ENCODE data around the gene NMRK2.
"Not testable (repeated sequence)": the region's sequence is repeated elsewhere in the genome, so short reads cannot be mapped to it uniquely, and the experiment has no call there.

Gene NMRK2

DNA sequence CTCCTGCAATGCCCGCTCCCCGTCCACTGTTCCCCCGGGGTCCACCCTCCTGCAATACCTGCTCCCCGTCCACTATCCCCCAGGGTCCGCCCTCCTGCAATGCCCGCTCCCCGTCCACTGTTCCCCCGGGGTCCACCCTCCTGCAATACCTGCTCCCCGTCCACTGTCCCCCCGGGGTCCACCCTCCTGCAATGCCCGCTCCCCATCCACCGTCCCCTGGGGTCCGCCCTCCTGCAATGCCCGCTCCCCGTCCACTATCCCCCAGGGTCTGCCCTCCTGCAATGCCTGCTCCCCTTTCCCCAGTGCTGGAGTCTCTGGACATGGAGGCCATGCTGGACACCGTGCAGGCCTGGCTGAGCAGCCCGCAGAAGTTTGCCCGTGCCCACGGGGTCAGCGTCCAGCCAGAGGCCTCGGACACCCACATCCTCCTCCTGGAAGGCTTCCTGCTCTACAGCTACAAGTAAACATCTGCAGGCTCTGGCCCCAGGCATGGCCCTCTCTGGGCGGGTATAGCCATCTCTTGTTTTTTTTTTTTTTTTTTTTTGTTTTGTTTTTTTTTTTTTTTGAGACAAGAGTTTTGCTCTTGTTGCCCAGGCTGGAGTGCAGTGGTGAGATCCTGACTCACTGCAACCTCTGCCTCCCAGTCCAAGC lies 5.6 kb downstream of the NMRK2 start:
- DNase-seq, result not testable (repeated sequence)

DNA sequence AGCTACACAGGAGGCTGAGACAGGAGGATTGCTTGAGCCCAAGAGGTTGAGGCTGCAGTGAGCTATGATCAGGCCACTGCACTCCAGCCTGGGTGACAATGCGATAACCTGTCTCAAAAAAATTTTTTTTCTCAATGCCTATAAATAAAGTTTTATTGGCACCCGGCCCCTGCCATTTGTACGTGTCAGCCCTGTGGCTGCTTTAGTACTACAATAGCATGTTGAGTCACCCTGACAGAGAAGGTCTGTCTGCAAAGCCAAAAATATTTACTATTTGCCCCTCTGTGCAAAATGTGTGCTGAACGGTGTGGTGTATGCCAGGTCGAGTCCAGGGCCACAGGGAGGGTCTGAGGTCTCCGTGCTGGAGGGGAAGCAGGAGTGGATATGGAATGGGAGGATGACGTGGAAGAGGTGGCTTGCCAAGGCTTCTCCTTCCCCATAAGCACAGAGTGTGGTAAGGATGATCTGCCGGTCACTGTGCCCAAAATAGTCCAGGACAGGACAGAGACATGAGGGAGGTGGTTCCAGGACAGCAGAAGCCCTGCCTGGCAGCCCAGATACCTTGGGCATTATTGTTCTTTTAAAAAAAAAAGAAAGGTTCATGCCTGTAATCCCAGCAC lies 10.0 kb downstream of the NMRK2 start:
- no peak for DNase-seq

- DNase-seq, result no peak
These were observed 11.3 kb downstream of the NMRK2 start for GRCh38 chr19:3944018-3944721.

DNA sequence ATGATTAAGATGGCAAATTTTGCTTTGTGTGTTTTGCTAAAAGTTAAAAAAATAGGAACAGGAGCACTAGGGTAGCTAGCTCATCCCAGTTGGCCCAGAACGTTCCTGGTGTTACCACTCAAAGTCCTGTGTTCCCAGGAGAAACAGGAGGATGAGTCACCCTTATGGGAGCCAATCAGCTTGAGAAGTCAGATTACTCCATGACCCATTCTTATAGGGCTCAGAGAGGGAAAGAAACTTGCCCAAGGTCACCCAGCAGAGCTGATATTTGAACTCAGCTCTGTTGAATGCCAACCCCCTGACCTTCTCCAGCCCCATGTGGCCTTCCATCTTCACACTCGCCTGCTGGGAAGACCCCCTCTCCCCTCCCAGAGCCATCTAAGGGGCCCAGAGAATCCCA lies 13.0 kb downstream of the NMRK2 start:
- DNase-seq, result no peak

DNA sequence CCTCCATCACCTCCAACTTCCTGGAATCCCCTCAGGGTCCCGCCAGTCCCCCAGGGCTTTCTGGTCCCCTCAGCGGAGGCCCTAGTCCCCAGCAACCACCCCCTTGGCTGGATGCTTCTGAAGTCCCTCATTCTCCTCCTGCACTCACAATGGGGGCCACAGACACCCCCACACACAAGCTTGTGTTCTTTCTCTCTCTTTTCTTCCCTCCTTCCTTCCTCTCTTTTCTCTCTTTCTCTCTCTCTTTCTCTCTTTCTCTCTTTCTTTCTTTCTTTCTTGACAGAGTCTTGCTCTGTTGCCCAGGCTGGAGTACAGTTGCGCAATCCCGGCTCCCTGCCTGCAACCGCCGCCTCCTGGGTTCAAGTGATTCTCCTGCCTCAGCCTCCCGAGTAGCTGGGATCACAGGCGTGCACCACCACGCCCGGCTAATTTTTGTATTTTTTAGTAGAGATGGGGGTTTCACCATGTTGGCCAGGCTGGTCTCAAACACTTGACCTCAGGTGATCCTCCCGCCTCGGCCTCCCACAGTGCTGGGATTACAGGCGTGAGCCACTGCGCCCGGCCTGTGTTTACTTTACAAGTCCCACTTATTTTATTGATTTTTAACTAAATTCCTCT lies 14.6 kb downstream of the NMRK2 start:
- not testable (repeated sequence) for DNase-seq

GRCh38 chr19:3949294-3949693 lies 16.4 kb downstream of the NMRK2 start:
- no peak for DNase-seq

GRCh38 chr19:3949997-3950859 lies 17.4 kb downstream of the NMRK2 start:
- DNase-seq, result no peak

DNA sequence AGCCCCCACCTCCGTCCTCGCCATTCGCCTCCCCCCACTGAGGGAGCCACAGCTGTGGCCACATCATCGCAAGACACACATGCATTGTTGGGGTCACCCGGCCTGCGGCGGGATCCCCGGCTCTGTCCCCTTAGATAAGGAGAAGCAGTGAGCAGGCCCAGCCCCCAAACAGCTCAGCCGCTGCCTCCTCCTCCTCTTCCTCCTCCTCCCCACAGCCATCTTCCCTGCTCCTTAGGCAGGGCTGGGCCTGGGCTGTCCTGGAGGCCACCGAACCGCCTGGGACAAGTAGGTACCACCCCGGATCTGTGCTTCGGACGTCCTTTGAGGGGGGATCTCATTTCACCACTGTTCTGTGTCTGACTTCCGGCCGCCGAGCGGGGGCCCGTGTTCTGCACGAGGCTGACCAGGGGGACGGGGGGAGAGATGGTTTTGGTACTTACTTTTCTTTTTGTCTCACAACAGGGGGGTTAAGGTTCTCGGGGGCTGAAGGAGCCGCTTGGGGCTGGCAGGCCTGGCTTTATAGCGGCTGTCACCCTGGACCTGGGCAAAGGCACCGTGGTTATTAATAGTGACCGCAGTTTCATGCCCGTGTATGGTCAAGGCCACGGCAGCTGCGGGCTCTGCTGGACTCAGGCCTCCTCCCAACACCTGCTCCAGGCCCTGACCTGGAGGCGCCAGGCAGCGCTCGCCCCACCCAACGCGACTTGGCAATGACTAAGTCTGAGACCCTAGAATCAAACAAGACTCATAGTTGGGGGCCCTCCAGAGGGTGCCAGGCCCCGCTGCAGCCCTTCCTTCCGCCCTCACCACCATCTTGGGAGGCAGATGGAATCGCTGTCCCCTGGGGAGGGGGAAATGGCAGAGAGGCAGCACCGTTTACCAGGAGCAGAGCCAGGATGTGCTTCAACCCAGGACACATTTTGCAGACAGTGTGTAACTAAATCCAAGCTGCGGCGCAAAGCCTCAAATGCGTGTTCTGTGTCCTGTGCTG lies 18.3 kb downstream of the NMRK2 start:
- DNase-seq, result peak; percentile 36

DNA sequence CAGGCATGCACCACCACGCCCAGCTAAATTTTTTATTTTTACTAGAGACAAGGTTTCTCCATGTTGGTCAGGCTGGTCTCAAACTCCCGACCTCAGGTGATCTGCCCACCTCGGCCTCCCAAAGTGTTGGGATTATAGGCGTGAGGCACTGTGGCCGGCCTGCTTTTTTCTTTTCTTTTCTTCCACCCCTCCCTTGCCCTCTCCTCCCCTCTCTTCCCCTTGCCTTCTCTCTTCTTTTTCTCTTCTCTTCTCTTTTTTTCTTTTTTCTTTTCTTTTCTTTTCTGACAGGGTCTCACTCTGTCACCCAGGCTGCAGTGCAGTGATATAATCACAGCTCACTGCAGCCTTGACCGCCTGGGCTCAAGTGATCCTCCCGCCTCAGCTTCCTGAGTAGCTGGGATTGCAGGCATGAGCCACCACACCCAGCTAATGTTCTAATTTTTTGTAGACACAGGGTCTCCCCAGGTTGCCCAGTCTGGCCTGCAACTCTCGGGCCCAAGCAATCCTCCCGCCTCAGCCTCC lies 19.9 kb downstream of the NMRK2 start:
- not testable (repeated sequence) for DNase-seq

DNA sequence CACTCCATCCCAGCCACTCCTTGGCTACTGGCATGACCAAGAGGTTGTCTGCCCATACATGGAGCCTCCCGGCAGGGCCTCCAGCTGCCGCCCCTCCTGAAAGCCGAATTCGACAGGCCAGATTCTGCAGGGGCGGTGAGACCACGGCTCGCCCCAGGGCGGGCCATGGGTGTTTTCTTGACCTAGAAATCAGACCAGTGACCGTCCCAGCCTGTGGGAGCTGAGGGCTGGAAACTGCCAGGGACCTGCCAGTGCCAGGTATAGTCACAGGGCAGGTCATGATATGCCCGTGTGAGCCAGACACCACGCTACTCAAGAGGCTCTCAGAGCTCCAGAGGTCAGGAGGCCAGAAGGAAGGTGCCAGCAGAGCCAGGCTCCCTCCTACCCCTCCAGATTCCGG lies 21.2 kb downstream of the NMRK2 start:
- no peak for DNase-seq

GRCh38 chr19:3955276-3955675 lies 22.4 kb downstream of the NMRK2 start:
- not testable (repeated sequence) for DNase-seq

DNA sequence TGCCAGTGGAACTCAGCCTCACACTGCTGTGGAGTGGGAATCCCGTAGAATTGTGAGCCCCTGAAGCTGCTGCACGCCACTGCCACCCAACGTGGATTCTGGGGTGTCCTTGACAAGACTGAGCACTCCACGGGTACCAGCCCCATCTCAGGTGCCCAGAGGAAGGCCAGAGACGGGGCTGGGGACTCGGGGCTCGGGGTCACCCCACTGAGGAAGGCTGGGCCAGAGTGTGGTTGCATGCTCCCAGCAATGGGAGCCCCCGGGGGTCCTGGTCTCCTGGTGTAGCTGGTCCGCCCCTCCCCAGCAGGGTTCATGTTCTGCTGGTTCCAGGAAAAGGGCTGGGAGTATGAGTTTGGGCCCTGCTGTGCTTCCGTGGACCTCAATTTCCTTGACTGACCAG lies 22.8 kb downstream of the NMRK2 start:
- DNase-seq, result no peak

DNA sequence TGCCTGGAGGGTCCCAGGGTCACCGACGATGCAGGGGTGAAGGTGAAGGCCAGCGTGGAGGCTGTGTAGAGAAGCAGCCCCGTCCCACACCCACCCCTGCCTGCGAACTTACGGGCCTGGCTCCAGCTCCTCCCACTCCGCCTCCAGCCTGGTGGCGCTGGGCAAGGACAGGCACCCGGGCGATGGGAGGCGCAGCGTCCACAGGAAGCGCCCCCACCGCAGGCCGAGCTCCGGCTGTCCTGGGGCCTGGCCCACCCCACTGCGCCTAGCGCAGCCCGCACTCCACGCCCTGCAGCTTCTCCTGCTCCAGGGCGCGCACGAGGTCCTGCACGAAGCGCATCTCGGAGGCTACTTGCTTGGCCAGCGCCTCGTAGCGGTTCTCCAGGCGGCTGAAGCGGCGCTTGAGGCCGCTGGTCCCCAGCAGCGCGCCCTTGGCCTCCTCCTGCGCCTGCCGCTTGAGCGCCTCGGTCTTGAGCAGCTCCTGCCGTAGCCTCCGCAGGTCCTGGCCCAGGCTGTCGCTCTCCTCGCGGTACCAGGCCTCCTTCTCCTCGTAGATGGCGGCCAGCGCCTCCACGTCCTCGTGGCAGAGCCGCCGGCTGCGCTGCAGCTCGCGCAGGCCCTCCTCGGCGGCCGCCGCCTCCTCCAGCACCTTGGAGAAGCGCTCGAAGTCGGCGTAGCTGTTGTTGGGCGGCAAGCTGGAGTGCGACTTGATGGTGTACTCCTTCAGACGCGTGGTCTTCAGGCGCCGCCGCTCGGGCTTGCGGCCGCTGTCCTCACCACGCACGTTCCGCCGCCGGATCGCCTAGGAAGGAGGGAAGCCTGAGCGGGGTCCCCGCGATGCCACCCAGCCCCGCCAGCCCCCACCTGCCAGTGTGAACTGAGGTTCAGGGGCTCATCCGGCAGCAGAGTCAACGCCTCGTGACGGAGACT lies 26.2 kb downstream of the NMRK2 start:
- DNase-seq, result no peak

DNA sequence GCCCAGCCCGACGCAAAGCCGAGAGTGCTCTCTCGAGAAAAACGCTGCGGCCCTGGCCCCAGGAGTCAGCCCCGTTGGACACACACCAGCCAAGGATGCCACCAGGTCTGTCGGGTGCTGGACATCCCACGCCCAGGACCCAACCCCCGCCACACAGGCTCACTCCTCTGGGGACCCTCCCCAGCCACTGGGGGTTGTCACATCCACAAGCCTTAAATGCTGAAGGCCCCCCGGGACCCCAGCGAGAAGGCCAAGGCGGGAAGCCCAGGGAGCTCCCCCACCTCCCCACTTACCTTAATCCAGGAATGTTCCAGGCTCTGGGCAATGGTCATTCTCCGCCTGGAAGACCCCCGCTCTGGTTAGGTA lies 26.9 kb downstream of the NMRK2 start:
- no peak for DNase-seq

DNA sequence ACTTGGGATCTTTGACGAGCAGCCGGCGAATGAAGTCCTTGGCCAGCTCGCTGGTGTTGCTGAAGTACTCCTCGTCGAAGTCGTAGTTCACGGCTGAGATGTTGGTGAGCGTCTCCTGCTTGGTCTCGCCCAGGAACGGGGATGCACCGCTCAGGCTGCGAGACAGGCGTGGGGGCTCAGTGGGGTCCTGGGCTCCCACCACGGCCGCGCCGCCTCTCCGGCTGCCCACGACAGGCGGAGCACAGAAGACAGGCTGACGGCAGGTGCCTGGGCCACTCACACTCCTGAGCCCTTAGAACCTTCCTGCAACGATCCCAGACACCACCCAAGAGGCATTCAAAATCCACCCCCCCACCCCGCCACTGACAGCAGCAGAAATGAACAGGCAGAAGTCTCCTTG lies 28.1 kb downstream of the NMRK2 start:
- DNase-seq, result no peak

GRCh38 chr19:3963458-3964255 lies 30.8 kb downstream of the NMRK2 start:
- no peak for DNase-seq

DNA sequence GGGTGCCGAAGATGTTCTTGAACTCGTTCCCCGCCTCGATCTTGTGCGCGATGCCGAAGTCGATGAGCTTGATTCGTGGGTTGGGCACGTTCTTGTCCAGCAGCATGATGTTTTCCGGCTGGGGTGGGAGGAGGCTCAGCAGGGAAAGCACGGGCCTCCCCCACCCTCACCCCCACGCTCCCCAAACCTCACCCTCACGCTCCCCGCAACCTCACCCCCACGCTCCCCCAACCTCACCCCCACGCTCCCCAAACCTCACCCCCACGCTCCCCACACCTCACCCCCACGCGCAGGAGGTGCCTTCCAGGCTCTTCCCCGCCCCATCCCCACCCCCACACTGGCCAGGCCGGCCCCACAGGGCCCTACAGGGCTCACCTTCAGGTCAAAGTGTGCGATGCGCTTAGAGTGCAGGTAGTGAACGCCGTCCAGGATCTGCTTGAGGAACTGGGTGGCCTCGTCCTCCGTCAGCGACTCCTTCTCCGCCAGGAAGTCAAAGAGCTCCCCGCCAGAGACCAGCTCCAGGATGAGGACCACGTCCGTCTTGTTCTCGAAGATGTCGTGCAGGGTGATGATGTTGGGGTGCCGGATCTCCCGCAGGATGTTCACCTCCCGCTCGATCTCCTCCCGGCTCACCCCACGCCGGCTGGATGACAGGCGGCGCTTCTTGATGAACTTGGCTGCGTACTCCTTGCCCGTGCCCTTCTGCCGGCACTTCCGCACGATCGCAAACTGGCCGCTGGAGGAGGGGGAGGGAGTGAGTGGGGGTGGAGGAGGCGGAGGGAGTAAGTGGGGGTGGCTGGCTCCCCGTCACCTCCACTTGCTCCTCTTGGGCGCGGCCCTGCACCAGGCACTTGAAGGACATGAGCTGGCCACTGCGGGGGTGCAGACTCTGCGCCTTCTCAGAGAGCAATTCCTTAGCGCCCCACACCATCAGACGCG lies 31.7 kb downstream of the NMRK2 start:
- DNase-seq, result no peak
